HuH-7.5 (cell line): ENCODE results near the gene PFKP.
"Not testable (repeated sequence)": the region's sequence is repeated elsewhere in the genome, so short reads cannot be mapped to it uniquely, and the experiment has no call there.

Experiments
- DNase-seq: peaks from one replicate; pipeline ENCODE4 v3.0.0; 2011; ENCODE audit warnings: low spot score

Gene PFKP

GRCh38 chr10:3099291-3100092 lies 32.1 kb downstream of the PFKP start:
- no peak for DNase-seq

GRCh38 chr10:3100093-3100792 lies 32.9 kb downstream of the PFKP start:
- no peak for DNase-seq

- DNase-seq: no peak
These were observed 33.7 kb downstream of the PFKP start for GRCh38 chr10:3100856-3101640.

GRCh38 chr10:3102720-3103427 lies 35.5 kb downstream of the PFKP start:
- no peak for DNase-seq

- no peak for DNase-seq
These were observed 36.3 kb downstream of the PFKP start for GRCh38 chr10:3103646-3104045.

- DNase-seq: no peak
These were observed 37.0 kb downstream of the PFKP start for GRCh38 chr10:3104251-3104918.

- DNase-seq: no peak
These were observed 37.8 kb downstream of the PFKP start for GRCh38 chr10:3105166-3105565.

- no peak for DNase-seq
These were observed 38.6 kb downstream of the PFKP start for GRCh38 chr10:3105905-3106304.

GRCh38 chr10:3106328-3106727 lies 39.0 kb downstream of the PFKP start:
- DNase-seq: not testable (repeated sequence)

- no peak for DNase-seq
These were observed 39.6 kb downstream of the PFKP start for GRCh38 chr10:3106928-3107425.

- no peak for DNase-seq
These were observed 40.1 kb downstream of the PFKP start for GRCh38 chr10:3107426-3107961.

GRCh38 chr10:3108033-3108432 lies 40.7 kb downstream of the PFKP start:
- DNase-seq: no peak

- no peak for DNase-seq
These were observed 41.3 kb downstream of the PFKP start for GRCh38 chr10:3108575-3109105.

GRCh38 chr10:3109196-3109595 lies 41.8 kb downstream of the PFKP start:
- no peak for DNase-seq

- no peak for DNase-seq
These were observed 42.3 kb downstream of the PFKP start for GRCh38 chr10:3109633-3110032.

GRCh38 chr10:3110782-3111620 lies 43.7 kb downstream of the PFKP start:
- no peak for DNase-seq

GRCh38 chr10:3111621-3112163 lies 44.3 kb downstream of the PFKP start:
- DNase-seq: no peak

GRCh38 chr10:3113343-3113720 lies 46.0 kb downstream of the PFKP start:
- no peak for DNase-seq

- DNase-seq: no peak
These were observed 48.3 kb downstream of the PFKP start for GRCh38 chr10:3115685-3116084.
